ENCODE data around the gene CACNB2.
"Not testable (repeated sequence)": the region's sequence is repeated elsewhere in the genome, so short reads cannot be mapped to it uniquely, and the experiment has no call there.

CACNB2 gene

GRCh38 chr10:18582803-18583202 lies 442.6 kb downstream of the CACNB2 start:
- no peak for DNase-seq

- no peak for DNase-seq
Observed at GRCh38 chr10:18583575-18584270, 443.5 kb downstream of the CACNB2 start.

- DNase-seq: not testable (repeated sequence)
Observed at GRCh38 chr10:18586637-18587036, 446.4 kb downstream of the CACNB2 start.

DNA sequence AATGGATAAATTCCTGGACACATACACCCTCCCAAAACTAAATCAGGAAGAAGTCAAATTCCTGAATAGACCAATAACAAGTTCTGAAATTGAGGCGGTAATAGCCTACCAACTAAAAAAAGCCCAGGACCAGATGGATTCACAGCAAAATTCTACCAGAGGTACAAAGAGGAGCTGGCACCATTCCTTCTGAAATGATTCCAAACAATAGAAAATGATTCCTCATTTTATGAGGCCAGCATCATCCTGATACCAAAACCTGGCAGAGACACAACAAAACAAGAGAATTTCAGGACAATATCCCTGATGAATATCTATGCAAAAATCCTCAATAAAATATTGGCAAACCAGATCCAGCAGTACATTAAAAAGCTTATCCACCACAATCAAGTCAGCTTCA lies 450.9 kb downstream of the CACNB2 start:
- not testable (repeated sequence) for DNase-seq
